Parathyroid adenoma (tissue), 2 donors: Measurements from ENCODE around the gene SP100.

ENCODE experiments used
- H2AFZ ChIP-seq: fragments of 300-600 bp; sonication (generic); one replicate; pipeline ENCODE4 v1.7.0; 2017; ENCODE audit warnings: antibody characterized with exemption, mild to moderate bottlenecking
- H3K27ac ChIP-seq: fragments of 300-600 bp; sonication (generic); one replicate; pipeline ENCODE4 v1.7.0; 2017
- H3K27me3 ChIP-seq: fragments of 300-600 bp; sonication (generic); one replicate; pipeline ENCODE4 v1.7.0; 2017; ENCODE audit warnings: low read length; ENCODE audit not compliant: control insufficient read depth, insufficient read depth
- H3K36me3 ChIP-seq: fragments of 300-600 bp; sonication (generic); one replicate; pipeline ENCODE4 v1.7.0; 2017; ENCODE audit warnings: low read length; ENCODE audit not compliant: control insufficient read depth, insufficient read depth
- H3K4me1 ChIP-seq: fragments of 300-600 bp; sonication (generic); one replicate; pipeline ENCODE4 v1.7.0; 2017; ENCODE audit warnings: control low read depth
- H3K4me2 ChIP-seq: fragments of 300-600 bp; sonication (generic); one replicate; pipeline ENCODE4 v1.7.0; 2017; ENCODE audit warnings: low read length
- H3K4me3 ChIP-seq: fragments of 300-600 bp; sonication (generic); one replicate; pipeline ENCODE4 v1.7.0; 2017; ENCODE audit warnings: low read depth, low read length
- H3K79me2 ChIP-seq: fragments of 300-600 bp; sonication (generic); one replicate; pipeline ENCODE4 v1.7.0; 2017; ENCODE audit warnings: control low read depth
- H3K9ac ChIP-seq: fragments of 300-600 bp; sonication (generic); one replicate; pipeline ENCODE4 v1.7.0; 2017; ENCODE audit warnings: mild to moderate bottlenecking
- H3K9me3 ChIP-seq: fragments of 300-600 bp; sonication (generic); one replicate; pipeline ENCODE4 v1.7.0; 2017; ENCODE audit warnings: low read length; ENCODE audit not compliant: control insufficient read depth
- TF ChIP-seq, protein P1 (sequence below): fragments of 300-600 bp; sonication (generic); IDR thresholded peaks from one replicate; pipeline ENCODE4 v1.7.0; 2017; ENCODE audit warnings: antibody characterized with exemption, mild to moderate bottlenecking
- donor health status: primary hyperparathyroidism.

The SP100 gene

DNA sequence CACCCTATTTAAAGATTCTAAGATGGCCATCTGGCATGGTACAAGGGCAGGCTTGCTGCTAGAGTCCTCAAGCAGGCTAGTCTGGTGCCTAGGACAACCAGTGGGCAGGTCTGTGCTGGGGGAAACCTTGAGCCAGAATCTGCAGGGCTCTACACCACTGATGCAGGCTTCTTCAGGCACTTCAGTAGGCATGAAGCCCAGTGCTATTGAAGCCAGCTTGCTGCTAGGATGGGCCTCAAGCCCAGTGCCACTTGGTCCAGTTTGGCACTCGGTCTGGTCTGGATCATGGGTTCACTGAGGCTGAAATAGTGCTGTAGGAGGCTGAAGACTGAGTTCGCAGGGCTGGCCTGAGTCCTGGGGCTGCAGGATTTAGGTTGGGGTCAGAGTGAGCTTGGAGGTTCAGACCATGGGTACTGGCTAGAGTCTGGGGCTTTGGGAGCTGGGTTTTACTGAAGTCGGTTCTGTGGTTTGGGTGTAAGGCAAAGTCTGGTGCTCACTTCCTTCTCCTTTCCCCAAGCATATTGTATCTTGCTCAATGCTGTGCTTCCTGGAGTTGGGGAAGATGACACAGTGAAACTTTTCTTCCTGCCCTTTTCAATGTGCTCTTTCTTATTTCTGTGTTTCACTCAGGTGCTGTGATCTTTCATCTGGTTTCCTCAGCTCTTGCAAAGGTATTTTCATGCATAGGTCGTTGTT is 41.2 kb downstream of the SP100 start:
- Histone ChIP-seq H3K4me3 (no peak overlapping the region), H2AFZ (no peak overlapping the region), H3K4me2 (no peak overlapping the region), H3K9ac (no peak overlapping the region), H3K27me3 (no peaks in the 10 kb centered on the region), H3K4me1 (no peaks in the 10 kb centered on the region), H3K79me2 (no peaks in the 10 kb centered on the region), H3K36me3 (no peaks in the 10 kb centered on the region), H3K27ac (no peak overlapping the region), H3K9me3 (no peaks in the 10 kb centered on the region)
- TF ChIP-seq, protein P1, sequence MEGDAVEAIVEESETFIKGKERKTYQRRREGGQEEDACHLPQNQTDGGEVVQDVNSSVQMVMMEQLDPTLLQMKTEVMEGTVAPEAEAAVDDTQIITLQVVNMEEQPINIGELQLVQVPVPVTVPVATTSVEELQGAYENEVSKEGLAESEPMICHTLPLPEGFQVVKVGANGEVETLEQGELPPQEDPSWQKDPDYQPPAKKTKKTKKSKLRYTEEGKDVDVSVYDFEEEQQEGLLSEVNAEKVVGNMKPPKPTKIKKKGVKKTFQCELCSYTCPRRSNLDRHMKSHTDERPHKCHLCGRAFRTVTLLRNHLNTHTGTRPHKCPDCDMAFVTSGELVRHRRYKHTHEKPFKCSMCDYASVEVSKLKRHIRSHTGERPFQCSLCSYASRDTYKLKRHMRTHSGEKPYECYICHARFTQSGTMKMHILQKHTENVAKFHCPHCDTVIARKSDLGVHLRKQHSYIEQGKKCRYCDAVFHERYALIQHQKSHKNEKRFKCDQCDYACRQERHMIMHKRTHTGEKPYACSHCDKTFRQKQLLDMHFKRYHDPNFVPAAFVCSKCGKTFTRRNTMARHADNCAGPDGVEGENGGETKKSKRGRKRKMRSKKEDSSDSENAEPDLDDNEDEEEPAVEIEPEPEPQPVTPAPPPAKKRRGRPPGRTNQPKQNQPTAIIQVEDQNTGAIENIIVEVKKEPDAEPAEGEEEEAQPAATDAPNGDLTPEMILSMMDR, result no peak

DNA sequence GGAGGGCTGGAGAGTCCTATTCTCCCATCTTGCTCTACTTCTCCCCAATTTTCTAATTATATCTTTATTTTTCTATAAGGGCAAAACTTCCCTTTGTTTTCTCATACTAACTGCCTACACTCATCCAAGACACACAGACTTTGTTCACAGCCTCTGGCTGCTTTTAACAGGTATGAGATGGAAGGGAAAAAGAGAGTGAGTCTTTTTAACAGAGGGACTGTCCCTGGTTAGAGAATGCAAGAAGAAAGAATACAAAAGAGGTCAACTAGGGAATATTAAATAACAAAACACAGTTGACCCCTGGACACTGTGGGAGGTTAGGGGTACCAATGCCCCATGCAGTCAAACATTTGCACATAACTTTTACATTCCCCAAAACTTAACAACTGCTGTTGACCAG is 41.8 kb downstream of the SP100 start:
- no peaks in the 10 kb centered on the region for H3K79me2 ChIP-seq
- H3K36me3 ChIP-seq, result no peaks in the 10 kb centered on the region
- no peaks in the 10 kb centered on the region for H3K9me3 ChIP-seq
- no peak overlapping the region for H3K4me2 ChIP-seq
- H3K27ac ChIP-seq, result no peak overlapping the region
- TF ChIP-seq, protein P1, result no peak
- H3K9ac ChIP-seq, result no peak overlapping the region
- no peak overlapping the region for H3K4me3 ChIP-seq
- H3K27me3 ChIP-seq, result no peaks in the 10 kb centered on the region
- no peak overlapping the region for H2AFZ ChIP-seq
- no peaks in the 10 kb centered on the region for H3K4me1 ChIP-seq

GRCh38 chr2:230459216-230459615 is 43.2 kb downstream of the SP100 start:
- no peak overlapping the region for H3K27ac ChIP-seq
- H3K9me3 ChIP-seq, result no peaks in the 10 kb centered on the region
- no peak overlapping the region for H2AFZ ChIP-seq
- H3K36me3 ChIP-seq, result no peaks in the 10 kb centered on the region
- no peak overlapping the region for H3K4me2 ChIP-seq
- H3K4me3 ChIP-seq, result no peak overlapping the region
- TF ChIP-seq, protein P1, result no peak
- no peaks in the 10 kb centered on the region for H3K79me2 ChIP-seq
- H3K27me3 ChIP-seq, result no peaks in the 10 kb centered on the region
- no peak overlapping the region for H3K9ac ChIP-seq
- no peaks in the 10 kb centered on the region for H3K4me1 ChIP-seq

DNA sequence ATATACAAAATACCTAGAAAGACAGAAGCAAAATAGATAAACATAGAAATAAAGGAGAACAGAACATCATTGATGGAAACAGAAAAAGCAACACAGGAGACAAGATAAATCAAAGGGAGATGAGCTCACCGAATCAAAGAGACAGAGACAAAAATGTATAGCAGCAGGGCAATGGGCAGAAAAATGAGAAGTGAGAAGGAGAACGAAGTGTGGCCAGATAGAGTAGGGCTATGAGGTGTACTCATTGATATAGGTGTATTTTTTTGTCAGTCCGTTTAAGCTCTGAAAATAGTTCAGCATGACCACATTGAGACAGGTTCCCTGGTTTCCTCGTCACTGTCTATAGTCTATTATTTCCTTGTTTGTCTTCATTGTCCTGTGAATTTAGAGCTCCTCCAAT is 55.1 kb downstream of the SP100 start:
- no peak overlapping the region for H3K27ac ChIP-seq
- H3K9ac ChIP-seq, result no peak overlapping the region
- no peaks in the 10 kb centered on the region for H3K27me3 ChIP-seq
- no peaks in the 10 kb centered on the region for H3K4me1 ChIP-seq
- TF ChIP-seq, protein P1, result no peak
- H3K79me2 ChIP-seq, result no peaks in the 10 kb centered on the region
- no peak overlapping the region for H3K4me3 ChIP-seq
- no peaks in the 10 kb centered on the region for H3K36me3 ChIP-seq
- H3K9me3 ChIP-seq, result no peaks in the 10 kb centered on the region
- H2AFZ ChIP-seq, result no peak overlapping the region
- H3K4me2 ChIP-seq, result no peak overlapping the region

- Histone ChIP-seq H3K4me2 (no peak overlapping the region), H3K79me2 (no peaks in the 10 kb centered on the region), H3K36me3 (no peaks in the 10 kb centered on the region), H3K4me3 (no peak overlapping the region), H3K27me3 (no peaks in the 10 kb centered on the region), H3K27ac (no peak overlapping the region), H3K9me3 (no peaks in the 10 kb centered on the region), H3K4me1 (no peaks in the 10 kb centered on the region), H2AFZ (no peak overlapping the region), H3K9ac (no peak overlapping the region)
- TF ChIP-seq, protein P1, result no peak
These were observed 56.6 kb downstream of the SP100 start for GRCh38 chr2:230472621-230473018.
